Esophagus squamous epithelium (tissue), 4 donors: Measurements from ENCODE around the gene CYP4F22.

Experiments
- POLR2A ChIP-seq, 4 donors: fragments of 450-650 bp; IDR thresholded peaks; one replicate each; pipeline ENCODE4 v1.6.1; 2017; ENCODE audit warnings: antibody characterized with exemption in 4 of 4, mild to moderate bottlenecking in 4 of 4, moderate library complexity in 3 of 4
- TF ChIP-seq, protein P1 (sequence below), 6 experiments: fragments of 450-650 bp in 4 of 6; fragments of 200-600 bp in 2 of 6; sonication (generic) in 2 of 6; IDR thresholded peaks; one replicate each; pipeline ENCODE4 v1.5.1; 2016 to 2019; ENCODE audit warnings: antibody characterized with exemption in 6 of 6, mild to moderate bottlenecking in 4 of 6, moderate library complexity in 4 of 6

DNA sequence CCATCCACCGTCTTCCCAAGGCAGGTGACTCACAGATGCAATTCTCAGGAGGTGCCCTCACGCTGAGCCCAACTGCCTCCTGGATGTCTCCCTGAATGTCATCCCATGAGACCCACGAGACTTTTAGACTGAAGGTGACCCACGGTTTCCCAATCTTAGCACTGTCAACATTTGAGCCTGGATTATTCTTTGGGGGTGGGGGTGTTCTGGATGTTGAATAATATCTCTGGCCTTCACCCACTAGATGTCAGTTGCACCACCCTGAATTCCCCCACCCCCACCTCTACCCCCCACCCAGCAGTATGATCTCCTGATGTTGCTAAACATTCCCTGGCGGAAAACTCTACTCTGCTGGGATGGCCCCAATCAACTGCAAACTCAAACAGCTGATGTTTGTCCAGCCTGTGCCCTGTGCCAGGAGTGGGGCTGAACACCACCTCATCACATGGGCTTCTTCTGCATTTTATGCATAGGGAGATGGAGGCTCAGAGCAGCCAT, 2.2 kb upstream of the CYP4F22 start:
- TF ChIP-seq, protein P1, sequence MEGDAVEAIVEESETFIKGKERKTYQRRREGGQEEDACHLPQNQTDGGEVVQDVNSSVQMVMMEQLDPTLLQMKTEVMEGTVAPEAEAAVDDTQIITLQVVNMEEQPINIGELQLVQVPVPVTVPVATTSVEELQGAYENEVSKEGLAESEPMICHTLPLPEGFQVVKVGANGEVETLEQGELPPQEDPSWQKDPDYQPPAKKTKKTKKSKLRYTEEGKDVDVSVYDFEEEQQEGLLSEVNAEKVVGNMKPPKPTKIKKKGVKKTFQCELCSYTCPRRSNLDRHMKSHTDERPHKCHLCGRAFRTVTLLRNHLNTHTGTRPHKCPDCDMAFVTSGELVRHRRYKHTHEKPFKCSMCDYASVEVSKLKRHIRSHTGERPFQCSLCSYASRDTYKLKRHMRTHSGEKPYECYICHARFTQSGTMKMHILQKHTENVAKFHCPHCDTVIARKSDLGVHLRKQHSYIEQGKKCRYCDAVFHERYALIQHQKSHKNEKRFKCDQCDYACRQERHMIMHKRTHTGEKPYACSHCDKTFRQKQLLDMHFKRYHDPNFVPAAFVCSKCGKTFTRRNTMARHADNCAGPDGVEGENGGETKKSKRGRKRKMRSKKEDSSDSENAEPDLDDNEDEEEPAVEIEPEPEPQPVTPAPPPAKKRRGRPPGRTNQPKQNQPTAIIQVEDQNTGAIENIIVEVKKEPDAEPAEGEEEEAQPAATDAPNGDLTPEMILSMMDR (IDR thresholded peaks at IDR 0.05): no peak
- no peak for TF ChIP-seq POLR2A (IDR thresholded peaks at IDR 0.05)
